ENCODE results near the gene BANK1.

DNA sequence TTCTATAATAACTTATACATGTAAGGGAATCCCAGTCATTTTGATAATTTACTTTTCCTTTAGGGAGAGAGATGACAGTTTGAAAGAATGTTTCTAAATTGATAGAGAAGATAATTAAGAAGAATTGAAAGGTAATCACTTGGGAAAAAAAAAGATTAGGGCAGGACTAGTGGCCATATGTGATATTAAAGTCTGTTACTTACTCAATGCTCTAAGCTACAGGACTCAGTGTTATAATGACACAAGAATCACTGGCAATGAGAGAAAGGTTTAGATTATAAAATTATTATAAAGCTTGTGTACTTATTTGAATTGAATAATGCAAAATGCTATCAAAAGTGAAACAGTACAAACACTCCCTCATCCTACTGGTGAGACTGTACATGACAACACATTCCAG, 265.3 kb downstream of the BANK1 start:
- TF ChIP-seq, protein P1, sequence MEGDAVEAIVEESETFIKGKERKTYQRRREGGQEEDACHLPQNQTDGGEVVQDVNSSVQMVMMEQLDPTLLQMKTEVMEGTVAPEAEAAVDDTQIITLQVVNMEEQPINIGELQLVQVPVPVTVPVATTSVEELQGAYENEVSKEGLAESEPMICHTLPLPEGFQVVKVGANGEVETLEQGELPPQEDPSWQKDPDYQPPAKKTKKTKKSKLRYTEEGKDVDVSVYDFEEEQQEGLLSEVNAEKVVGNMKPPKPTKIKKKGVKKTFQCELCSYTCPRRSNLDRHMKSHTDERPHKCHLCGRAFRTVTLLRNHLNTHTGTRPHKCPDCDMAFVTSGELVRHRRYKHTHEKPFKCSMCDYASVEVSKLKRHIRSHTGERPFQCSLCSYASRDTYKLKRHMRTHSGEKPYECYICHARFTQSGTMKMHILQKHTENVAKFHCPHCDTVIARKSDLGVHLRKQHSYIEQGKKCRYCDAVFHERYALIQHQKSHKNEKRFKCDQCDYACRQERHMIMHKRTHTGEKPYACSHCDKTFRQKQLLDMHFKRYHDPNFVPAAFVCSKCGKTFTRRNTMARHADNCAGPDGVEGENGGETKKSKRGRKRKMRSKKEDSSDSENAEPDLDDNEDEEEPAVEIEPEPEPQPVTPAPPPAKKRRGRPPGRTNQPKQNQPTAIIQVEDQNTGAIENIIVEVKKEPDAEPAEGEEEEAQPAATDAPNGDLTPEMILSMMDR (IDR thresholded peaks at IDR 0.05; ENCODE audit: poor library complexity, severe bottlenecking) = peak; percentile 18
- TF ChIP-seq POLR2AphosphoS5 (IDR thresholded peaks at IDR 0.05) = no peak
- no peak for TF ChIP-seq SMC3 (conservative IDR thresholded peaks at IDR 0.05; ENCODE audit: poor library complexity)
- TF ChIP-seq, protein P2, sequence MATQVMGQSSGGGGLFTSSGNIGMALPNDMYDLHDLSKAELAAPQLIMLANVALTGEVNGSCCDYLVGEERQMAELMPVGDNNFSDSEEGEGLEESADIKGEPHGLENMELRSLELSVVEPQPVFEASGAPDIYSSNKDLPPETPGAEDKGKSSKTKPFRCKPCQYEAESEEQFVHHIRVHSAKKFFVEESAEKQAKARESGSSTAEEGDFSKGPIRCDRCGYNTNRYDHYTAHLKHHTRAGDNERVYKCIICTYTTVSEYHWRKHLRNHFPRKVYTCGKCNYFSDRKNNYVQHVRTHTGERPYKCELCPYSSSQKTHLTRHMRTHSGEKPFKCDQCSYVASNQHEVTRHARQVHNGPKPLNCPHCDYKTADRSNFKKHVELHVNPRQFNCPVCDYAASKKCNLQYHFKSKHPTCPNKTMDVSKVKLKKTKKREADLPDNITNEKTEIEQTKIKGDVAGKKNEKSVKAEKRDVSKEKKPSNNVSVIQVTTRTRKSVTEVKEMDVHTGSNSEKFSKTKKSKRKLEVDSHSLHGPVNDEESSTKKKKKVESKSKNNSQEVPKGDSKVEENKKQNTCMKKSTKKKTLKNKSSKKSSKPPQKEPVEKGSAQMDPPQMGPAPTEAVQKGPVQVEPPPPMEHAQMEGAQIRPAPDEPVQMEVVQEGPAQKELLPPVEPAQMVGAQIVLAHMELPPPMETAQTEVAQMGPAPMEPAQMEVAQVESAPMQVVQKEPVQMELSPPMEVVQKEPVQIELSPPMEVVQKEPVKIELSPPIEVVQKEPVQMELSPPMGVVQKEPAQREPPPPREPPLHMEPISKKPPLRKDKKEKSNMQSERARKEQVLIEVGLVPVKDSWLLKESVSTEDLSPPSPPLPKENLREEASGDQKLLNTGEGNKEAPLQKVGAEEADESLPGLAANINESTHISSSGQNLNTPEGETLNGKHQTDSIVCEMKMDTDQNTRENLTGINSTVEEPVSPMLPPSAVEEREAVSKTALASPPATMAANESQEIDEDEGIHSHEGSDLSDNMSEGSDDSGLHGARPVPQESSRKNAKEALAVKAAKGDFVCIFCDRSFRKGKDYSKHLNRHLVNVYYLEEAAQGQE (IDR thresholded peaks at IDR 0.05; ENCODE audit: borderline replicate concordance) = no peak
- no peak for TF ChIP-seq EP300 (conservative IDR thresholded peaks at IDR 0.05; ENCODE audit: poor library complexity, severe bottlenecking)
